HG03354 (cell line): Measurements from ENCODE around the gene MSI2.

Experiments used
- ATAC-seq: cut with Tn5 transposase; IDR thresholded peaks from one replicate; pipeline ENCODE4 v1.9.1; 2021; ENCODE audit warnings: mild to moderate bottlenecking; ENCODE audit not compliant: unreplicated experiment, poor library complexity, severe bottlenecking

The MSI2 gene

GRCh38 chr17:57357830-57358430 is 101.6 kb downstream of the MSI2 start:
- ATAC-seq = peak; percentile 48

DNA sequence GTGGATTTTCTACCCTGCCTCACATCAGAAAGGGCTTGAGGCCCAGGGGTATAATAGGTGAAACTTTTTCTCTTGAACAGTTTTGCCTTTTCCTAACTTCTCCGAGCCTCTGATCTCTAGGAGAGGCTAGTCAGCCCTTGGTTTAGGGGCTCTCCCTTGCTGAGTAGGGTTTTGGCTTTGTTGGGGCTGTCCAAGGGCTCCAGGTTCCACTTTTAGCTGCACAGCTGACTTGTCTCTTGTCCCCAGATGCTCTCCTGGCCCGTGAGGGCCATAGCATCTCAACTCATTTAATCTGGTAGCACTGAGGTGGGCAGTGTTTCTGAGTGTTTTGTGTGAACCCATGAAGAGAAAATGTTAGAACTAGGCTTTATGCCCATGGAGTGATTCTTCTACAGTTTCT is 103.9 kb downstream of the MSI2 start:
- no peak for ATAC-seq

GRCh38 chr17:57362797-57363556 is 106.7 kb downstream of the MSI2 start:
- ATAC-seq = no peak

- ATAC-seq = no peak
These were observed 107.3 kb downstream of the MSI2 start for GRCh38 chr17:57363580-57363979.

GRCh38 chr17:57363998-57364643 is 107.8 kb downstream of the MSI2 start:
- no peak for ATAC-seq

GRCh38 chr17:57365420-57365819 is 109.1 kb downstream of the MSI2 start:
- ATAC-seq = no peak

GRCh38 chr17:57366177-57366557 is 109.8 kb downstream of the MSI2 start:
- no peak for ATAC-seq

DNA sequence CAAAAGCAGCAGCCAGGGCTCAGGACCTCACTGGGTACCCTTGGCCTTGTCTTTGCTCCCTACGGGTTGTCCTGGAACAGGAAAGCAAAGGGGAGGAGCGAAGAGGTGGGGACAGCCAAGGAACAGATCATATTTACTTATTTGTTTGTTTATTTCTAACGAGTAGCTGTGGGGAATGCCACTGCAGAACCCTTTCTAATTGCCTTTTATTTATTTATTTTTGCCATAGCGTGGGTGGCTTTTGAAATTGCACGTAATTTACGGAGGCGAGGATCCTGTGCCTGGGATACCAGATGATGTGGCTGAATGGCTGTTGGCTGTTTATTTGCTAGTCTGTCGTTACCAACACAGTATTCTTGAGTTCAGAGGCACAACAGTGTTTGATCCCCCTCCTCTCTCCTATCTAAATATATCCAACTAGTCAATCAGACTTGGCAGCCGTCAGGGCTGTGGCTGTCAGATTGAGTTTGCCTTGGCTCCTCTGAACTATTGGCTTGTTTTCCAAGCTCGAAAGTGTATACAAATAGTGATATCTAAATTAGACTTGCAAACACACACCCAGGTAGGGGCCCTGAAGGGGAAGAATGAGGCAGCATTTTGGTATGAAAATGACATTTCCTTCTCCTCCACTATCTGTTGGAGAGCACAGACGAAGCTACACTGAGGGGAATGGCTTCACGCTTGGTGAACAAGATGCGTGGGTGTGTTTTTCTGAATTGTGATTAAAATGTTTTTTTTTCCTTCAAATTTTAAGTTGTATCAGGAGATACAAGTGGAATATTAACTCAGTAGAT is 110.4 kb downstream of the MSI2 start:
- no peak for ATAC-seq

DNA sequence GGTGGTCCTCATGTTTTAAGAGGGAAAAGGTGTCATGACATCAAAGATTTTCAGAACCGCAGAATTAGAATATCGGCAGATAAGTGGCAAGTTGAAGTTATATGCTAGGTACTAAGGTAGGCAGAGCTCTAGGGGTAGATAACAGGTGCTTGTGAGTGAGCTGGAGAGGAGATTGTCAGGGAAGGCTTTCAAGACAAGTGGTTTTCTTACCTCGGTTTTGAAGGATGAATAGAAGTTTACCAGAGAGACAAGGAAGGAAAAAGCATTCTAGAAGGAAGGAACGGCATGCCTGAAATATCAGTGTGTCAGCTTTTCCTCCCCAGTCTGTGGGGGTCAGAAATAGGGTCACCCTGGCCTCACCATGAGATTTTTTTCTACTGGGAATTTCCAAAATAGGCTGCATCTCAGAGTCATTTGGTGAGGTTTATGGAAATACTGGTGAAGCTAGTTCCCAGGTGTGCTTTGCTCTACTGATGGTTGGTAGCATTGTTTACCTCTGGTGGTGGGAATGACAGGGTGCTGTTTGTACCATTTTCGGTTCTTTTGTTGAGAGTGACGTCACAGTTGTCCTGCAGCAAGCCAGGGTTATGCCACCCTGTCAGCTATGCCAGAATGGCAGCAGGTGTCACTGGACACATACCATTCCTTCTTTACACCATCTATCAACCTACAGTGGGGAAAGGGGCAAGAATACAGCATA is 112.5 kb downstream of the MSI2 start:
- peak; percentile 25 for ATAC-seq

DNA sequence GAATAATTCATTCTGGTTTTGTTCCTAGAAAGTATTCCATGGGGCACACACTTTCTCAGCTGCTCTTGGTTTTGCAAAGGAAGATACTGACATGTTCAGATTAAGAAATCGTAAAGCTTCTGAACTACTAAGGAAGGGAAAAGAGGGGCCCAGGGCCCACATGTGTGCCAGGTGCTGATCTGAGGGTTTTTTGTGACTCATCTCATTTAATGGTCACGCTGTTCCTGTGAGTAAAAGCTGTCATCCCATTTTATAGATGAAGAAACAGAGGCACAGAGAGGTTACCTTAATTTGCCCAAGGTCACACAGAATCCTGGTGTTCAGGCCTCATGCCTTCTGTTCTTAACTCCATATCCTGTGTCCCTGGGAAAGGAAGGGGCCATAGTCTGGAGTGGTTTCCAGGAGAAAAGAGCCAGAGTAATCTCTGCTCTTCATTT is 113.2 kb downstream of the MSI2 start:
- ATAC-seq = peak; percentile 43

- ATAC-seq = peak; percentile 59
These were observed 113.8 kb downstream of the MSI2 start for GRCh38 chr17:57370037-57370581.

GRCh38 chr17:57370619-57371018 is 114.3 kb downstream of the MSI2 start:
- ATAC-seq = no peak

DNA sequence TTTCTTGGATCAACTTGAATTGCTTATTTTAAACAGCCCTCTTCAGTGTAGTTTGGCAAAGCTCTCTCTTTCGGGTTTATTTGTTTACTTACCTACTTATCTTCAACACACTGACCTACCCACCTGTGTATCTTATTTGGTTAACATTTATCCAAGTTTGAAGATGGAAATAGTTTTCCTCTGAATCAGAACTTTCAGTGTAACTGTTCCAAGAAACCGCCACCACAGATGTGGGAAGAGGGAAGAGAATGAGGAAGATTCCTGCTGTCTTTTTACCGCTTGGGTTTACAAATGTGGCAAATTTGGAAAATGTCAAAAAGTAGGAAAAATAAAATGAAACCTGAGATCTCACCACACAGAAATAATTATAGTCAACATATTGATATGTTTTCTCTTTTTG is 115.8 kb downstream of the MSI2 start:
- no peak for ATAC-seq

GRCh38 chr17:57373048-57373447 is 116.7 kb downstream of the MSI2 start:
- no peak for ATAC-seq

- ATAC-seq = no peak
These were observed 117.4 kb downstream of the MSI2 start for GRCh38 chr17:57373756-57374155.

DNA sequence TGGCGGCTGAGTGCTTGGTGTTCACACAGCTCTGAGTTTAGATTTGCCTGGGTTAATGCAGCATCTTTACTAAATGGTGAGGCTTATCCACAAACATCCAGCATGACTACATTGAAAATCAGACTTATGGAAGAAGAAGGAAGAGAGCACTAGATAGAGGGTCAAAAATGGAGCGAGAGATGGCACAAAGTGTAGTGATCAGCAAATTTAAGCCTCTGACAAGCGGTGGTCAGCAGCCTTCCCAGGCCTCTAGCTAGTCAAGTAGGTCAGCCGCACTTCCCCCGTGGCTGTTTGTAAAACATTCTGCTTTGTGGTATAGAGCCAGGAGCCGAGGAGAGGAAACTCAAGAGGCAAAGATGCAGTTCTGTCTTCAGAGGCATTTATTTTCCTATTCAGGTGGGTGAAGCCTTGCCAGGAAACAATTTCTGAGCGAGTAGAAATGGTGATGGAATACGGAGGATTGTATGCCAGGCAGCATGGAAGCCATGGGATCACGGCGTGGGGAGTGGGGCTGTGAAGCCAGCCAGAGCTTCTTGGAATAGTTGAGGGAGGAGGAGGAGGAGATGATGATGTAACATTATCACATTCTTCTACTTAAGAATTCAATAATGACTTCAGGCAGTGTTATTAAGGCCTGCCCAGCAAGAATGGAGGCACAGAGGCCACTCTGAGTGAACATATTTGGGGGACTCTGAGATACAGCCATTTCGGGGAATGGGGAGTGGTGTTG is 118.9 kb downstream of the MSI2 start:
- no peak for ATAC-seq

GRCh38 chr17:57375770-57376225 is 119.5 kb downstream of the MSI2 start:
- ATAC-seq = no peak

DNA sequence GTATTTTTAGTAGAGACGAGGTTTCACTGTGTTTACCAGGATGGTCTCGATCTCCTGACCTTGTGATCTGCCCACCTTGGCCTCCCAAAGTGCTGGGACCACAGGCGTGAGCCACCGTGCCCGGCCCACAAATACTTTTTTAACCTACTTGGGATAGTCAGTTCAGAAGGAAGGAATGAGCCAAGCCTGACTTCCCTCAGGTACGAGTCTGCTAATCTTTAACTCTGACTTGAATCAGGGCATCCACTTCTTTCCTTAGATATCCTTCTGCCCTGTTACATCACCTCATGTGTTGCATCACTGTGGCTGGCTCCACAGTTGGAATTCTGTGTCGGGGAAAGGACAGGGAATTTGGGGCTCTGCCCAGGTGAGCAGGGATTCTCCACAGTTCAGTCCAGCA is 120.8 kb downstream of the MSI2 start:
- no peak for ATAC-seq
